ENCODE data around the gene PCBP3. TPM values are rescaled to one million over a fixed set of nuclear protein-coding genes. Genes with fewer than 3 reads are reported as not detected.

PCBP3 gene
- total and polyA plus RNA-seq, 2 of the 8 experiments (the other 6 are each of a cell fraction or from before 2014, with no cell fraction given), result 3.5 to 6.3 TPM

- H2BK12ac ChIP-seq (ENCODE audit: low read depth, low read length), result no peak overlapping the region
- no peak overlapping the region for H2AFZ ChIP-seq (ENCODE audit: low read length)
- H2BK5ac ChIP-seq (ENCODE audit: low read depth, low read length), result no peak overlapping the region
- no peaks in the 10 kb centered on the region for H3K27me3 ChIP-seq (replicated peaks in 1 of 4; ENCODE audit: control insufficient read depth in 3 of 4, extremely low read depth in 1 of 4, insufficient read depth in 3 of 4, low read length in 3 of 4)
- no peak for DNase-seq (ENCODE audit: low read depth in 1 of 2, low spot score in 2 of 2)
- 91% methylated on average over 11 of the region's 11 CpGs; no CpG with 5 or more reads in 1 of the 2 experiments for WGBS, 2 experiments (ENCODE audit: extremely low coverage in 1 of 2, insufficient coverage in 1 of 2, insufficient read length in 1 of 2, insufficient replicate concordance in 2 of 2, low coverage in 1 of 2, low lambda C conversion rate in 2 of 2, missing lambda C conversion rate in 1 of 2)
- no peak overlapping the region for H4K91ac ChIP-seq (replicated peaks; ENCODE audit: insufficient read length, low read length)
- no peak overlapping the region for H3K27ac ChIP-seq (ENCODE audit: low read depth, low read length)
- no peak overlapping the region for H2BK20ac ChIP-seq (ENCODE audit: low read length)
- no peak overlapping the region for H3K4me2 ChIP-seq (ENCODE audit: insufficient read depth in 1 of 2, low read depth in 2 of 2, low read length in 2 of 2)
- TF ChIP-seq ASH2L (IDR thresholded peaks at IDR 0.05; ENCODE audit: low read length) (no peak), SP2 (IDR thresholded peaks at IDR 0.05; ENCODE audit: low read length) (no peak), ATF3 (IDR thresholded peaks at IDR 0.05; ENCODE audit: insufficient read depth, low read depth, low read length) (no peak), BRCA1 (IDR thresholded peaks at IDR 0.05; ENCODE audit: low read depth, low read length) (no peak), SIN3A (conservative IDR thresholded peaks at IDR 0.05 in 1 of 2, IDR thresholded peaks at IDR 0.05 in 1 of 2; ENCODE audit: low read depth in 1 of 2, low read length in 2 of 2) (no peak), RXRA (IDR thresholded peaks at IDR 0.05; ENCODE audit: insufficient read depth, low read depth, low read length) (no peak), TEAD4 (IDR thresholded peaks at IDR 0.05; ENCODE audit: low read depth, low read length) (no peak), PHF8 (conservative IDR thresholded peaks at IDR 0.05; ENCODE audit: low read depth, low read length) (no peak), RBBP5 (IDR thresholded peaks at IDR 0.05; ENCODE audit: borderline replicate concordance, low read depth, low read length) (no peak), GTF2F1 (IDR thresholded peaks at IDR 0.05; ENCODE audit: borderline replicate concordance, low read depth, low read length) (no peak), KDM1A (IDR thresholded peaks at IDR 0.05; ENCODE audit: borderline replicate concordance, low read length) (no peak), USF2 (IDR thresholded peaks at IDR 0.05; ENCODE audit: low read length) (no peak), HDAC6 (IDR thresholded peaks at IDR 0.05; ENCODE audit: low read depth, low read length) (no peak)
- CTCF ChIA-PET (ENCODE audit: partially characterized antibody), result no interaction called here
- no peaks in the 10 kb centered on the region for H3K4me1 ChIP-seq (replicated peaks in 1 of 4; ENCODE audit: control insufficient read depth in 3 of 4, insufficient read depth in 4 of 4, low read length in 3 of 4)
- no peaks in the 10 kb centered on the region for H3K9me3 ChIP-seq (ENCODE audit: insufficient read depth in 2 of 2, low read depth in 1 of 2, low read length in 1 of 2)
- H3K4me3 ChIP-seq (ENCODE audit: extremely low read depth in 1 of 4, insufficient read depth in 2 of 4, low read depth in 3 of 4, low read length in 4 of 4), result no peak overlapping the region
- H4K20me1 ChIP-seq (replicated peaks in 1 of 2; ENCODE audit: control insufficient read depth in 1 of 2, insufficient read depth in 2 of 2, low read length in 2 of 2), result no peaks in the 10 kb centered on the region
- H3K56ac ChIP-seq (replicated peaks; ENCODE audit: insufficient read length, low read depth, low read length), result no peak overlapping the region
- H3K14ac ChIP-seq (ENCODE audit: insufficient read length), result no peak overlapping the region
- H2BK15ac ChIP-seq (ENCODE audit: low read length), result no peak overlapping the region
- H3K79me1 ChIP-seq (ENCODE audit: low read depth, low read length), result no peaks in the 10 kb centered on the region; the same call in 1 of the 2 replicates
- no peak overlapping the region for H3K9ac ChIP-seq (replicated peaks in 1 of 4; ENCODE audit: extremely low read depth in 1 of 4, low read depth in 3 of 4, low read length in 3 of 4)
- no peak overlapping the region for H2AK5ac ChIP-seq (ENCODE audit: low read depth, low read length)
- peak overlapping the region; percentile 59 for H4K8ac ChIP-seq (ENCODE audit: extremely low read depth, insufficient read depth, low read length)
- no peak overlapping the region for H4K5ac ChIP-seq (ENCODE audit: insufficient read length, low read depth, low read length)
- H3K18ac ChIP-seq (ENCODE audit: extremely low read depth, low read length), result no peak overlapping the region
- H3K4ac ChIP-seq (replicated peaks; ENCODE audit: insufficient read length, low read depth, low read length), result no peak overlapping the region
- no peaks in the 10 kb centered on the region for H3K23me2 ChIP-seq (ENCODE audit: low read depth, low read length)
- no peak overlapping the region for H3K23ac ChIP-seq (ENCODE audit: insufficient read length)
- no peak for FAIRE-seq
- no peaks in the 10 kb centered on the region for H3K79me2 ChIP-seq (ENCODE audit: control insufficient read depth in 1 of 2, insufficient read depth in 2 of 2, low read length in 2 of 2)
- no peaks in the 10 kb centered on the region for H3K36me3 ChIP-seq (ENCODE audit: control insufficient read depth in 2 of 4, insufficient read depth in 4 of 4, low read length in 3 of 4)
- POLR2A ChIA-PET (ENCODE audit: partially characterized antibody), result no interaction called here
- no peak overlapping the region for H2BK120ac ChIP-seq (replicated peaks; ENCODE audit: low read depth, low read length)
These were observed 118.2 kb downstream of the PCBP3 start for GRCh38 chr21:45761704-45762103.
